Measurements from ENCODE around the gene ACAA2.
"Not testable (repeated sequence)": the region's sequence is repeated elsewhere in the genome, so short reads cannot be mapped to it uniquely, and the experiment has no call there.

ACAA2 gene

GRCh38 chr18:49798001-49798400 lies 15.3 kb downstream of the ACAA2 start:
- DNase-seq (ENCODE audit: insufficient read length) (no peak), FAIRE-seq (no peak)
- no peak for TF ChIP-seq TAF1 (IDR thresholded peaks at IDR 0.05; ENCODE audit: borderline replicate concordance, low read depth, low read length)
- TF ChIP-seq POLR2A (IDR thresholded peaks at IDR 0.05; ENCODE audit: low read depth, low read length), result no peak

GRCh38 chr18:49795612-49796552 lies 17.5 kb downstream of the ACAA2 start:
- TF ChIP-seq POLR2A (IDR thresholded peaks at IDR 0.05; ENCODE audit: low read depth, low read length) (no peak), TAF1 (IDR thresholded peaks at IDR 0.05; ENCODE audit: borderline replicate concordance, low read depth, low read length) (no peak), POLR2AphosphoS5 (IDR thresholded peaks at IDR 0.05; ENCODE audit: low read depth, low read length) (no peak)
- FAIRE-seq (no peak), DNase-seq (ENCODE audit: insufficient read length) (no peak)

- DNase-seq (ENCODE audit: insufficient read length) (no peak), FAIRE-seq (no peak)
- no peak for TF ChIP-seq POLR2A (IDR thresholded peaks at IDR 0.05; ENCODE audit: low read depth, low read length)
- TF ChIP-seq TAF1 (IDR thresholded peaks at IDR 0.05; ENCODE audit: borderline replicate concordance, low read depth, low read length), result no peak
- TF ChIP-seq POLR2AphosphoS5 (IDR thresholded peaks at IDR 0.05; ENCODE audit: low read depth, low read length), result no peak
These were observed 18.6 kb downstream of the ACAA2 start for GRCh38 chr18:49794743-49795142.

- not testable (repeated sequence) for FAIRE-seq; DNase-seq (ENCODE audit: insufficient read length)
These were observed 23.7 kb downstream of the ACAA2 start for GRCh38 chr18:49789560-49790134.

DNA sequence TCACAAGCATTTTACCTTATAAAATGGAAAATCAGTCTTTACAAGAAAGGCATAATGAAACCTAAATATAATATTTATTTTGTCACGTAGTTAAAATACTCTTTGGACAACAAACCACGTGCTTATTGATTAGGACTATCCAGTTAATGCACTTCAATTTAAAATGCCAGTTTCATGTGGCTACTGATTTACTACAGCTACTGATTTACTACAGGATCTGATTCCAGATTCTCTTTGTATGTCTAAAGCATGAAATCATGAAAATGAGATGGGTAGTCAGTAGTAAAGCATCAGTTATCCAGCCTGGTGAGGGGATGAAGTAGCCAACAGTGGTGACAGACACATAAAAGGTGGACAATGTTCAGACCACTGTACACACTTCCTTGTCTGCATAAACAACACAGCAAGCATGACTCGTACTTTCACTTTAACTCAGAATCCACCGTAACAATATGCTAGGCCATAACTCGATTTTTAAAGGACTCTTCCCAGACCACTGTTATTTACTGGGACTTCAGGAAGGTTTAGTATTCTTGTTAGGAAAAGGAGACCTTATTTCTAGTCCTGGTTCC lies 24.9 kb downstream of the ACAA2 start:
- TF ChIP-seq POLR2A (IDR thresholded peaks at IDR 0.05; ENCODE audit: low read depth, low read length) (0 out of 2 replicates have a peak, but pooled peaks have one; percentile 29), POLR2AphosphoS5 (IDR thresholded peaks at IDR 0.05; ENCODE audit: low read depth, low read length) (no peak)
- DNase-seq (ENCODE audit: insufficient read length) (no peak), FAIRE-seq (peak; percentile 84)

DNA sequence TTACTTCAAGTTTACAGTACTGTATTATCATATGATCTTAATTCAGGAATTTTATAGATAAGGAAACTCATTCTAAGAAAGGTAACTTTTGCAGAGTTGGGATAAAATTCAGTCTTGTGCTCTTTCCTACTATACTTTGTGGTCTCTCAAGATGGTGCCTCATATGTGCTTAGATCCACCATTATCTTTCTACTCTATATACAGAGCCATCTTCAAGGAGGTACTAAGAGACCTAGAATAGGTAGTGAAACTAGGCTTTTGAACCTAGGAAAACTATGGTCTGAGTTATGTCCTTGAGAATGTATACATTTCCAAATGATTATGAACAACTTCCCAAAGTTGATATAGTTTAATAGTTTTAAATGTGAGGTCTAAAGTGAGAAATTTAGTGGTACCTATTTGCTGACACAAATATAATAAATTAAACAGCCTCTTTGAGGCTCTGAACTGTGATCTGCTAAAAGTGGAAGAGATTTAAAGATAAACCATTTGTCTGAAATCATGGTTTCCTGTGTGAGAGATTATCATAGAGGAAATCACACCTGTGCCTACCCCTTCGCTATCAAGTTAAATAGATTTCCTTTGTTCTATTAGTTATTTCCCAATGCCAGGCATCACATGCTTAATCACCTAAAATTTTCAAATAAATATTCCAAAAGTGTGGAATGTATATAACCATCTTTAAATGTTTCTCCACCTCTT lies 27.2 kb downstream of the ACAA2 start:
- TF ChIP-seq POLR2AphosphoS5 (IDR thresholded peaks at IDR 0.05; ENCODE audit: low read depth, low read length) (no peak), TAF1 (IDR thresholded peaks at IDR 0.05; ENCODE audit: borderline replicate concordance, low read depth, low read length) (no peak), POLR2A (IDR thresholded peaks at IDR 0.05; ENCODE audit: low read depth, low read length) (no peak)
- no peak for DNase-seq (ENCODE audit: insufficient read length)
- FAIRE-seq, result no peak

GRCh38 chr18:49784427-49785185 lies 28.7 kb downstream of the ACAA2 start:
- DNase-seq (ENCODE audit: insufficient read length), result no peak
- TF ChIP-seq TAF1 (IDR thresholded peaks at IDR 0.05; ENCODE audit: borderline replicate concordance, low read depth, low read length) (no peak), POLR2AphosphoS5 (IDR thresholded peaks at IDR 0.05; ENCODE audit: low read depth, low read length) (no peak), POLR2A (IDR thresholded peaks at IDR 0.05; ENCODE audit: low read depth, low read length) (no peak)
- FAIRE-seq, result no peak

GRCh38 chr18:49783631-49784030 lies 29.7 kb downstream of the ACAA2 start:
- not testable (repeated sequence) for FAIRE-seq; DNase-seq (ENCODE audit: insufficient read length)

- DNase-seq (ENCODE audit: insufficient read length) (no peak), FAIRE-seq (no peak)
- no peak for TF ChIP-seq TAF1 (IDR thresholded peaks at IDR 0.05; ENCODE audit: borderline replicate concordance, low read depth, low read length)
- no peak for TF ChIP-seq POLR2AphosphoS5 (IDR thresholded peaks at IDR 0.05; ENCODE audit: low read depth, low read length)
- TF ChIP-seq POLR2A (IDR thresholded peaks at IDR 0.05; ENCODE audit: low read depth, low read length), result no peak
These were observed 34.4 kb downstream of the ACAA2 start for GRCh38 chr18:49778826-49779465.

- no peak for FAIRE-seq
- no peak for DNase-seq (ENCODE audit: insufficient read length)
- TF ChIP-seq POLR2AphosphoS5 (IDR thresholded peaks at IDR 0.05; ENCODE audit: low read depth, low read length) (no peak), TAF1 (IDR thresholded peaks at IDR 0.05; ENCODE audit: borderline replicate concordance, low read depth, low read length) (no peak), POLR2A (IDR thresholded peaks at IDR 0.05; ENCODE audit: low read depth, low read length) (no peak)
These were observed 44.1 kb downstream of the ACAA2 start for GRCh38 chr18:49769047-49769728.

All from GM12892 (cell line).